ENCODE measurements around the gene CLIP1.

GRCh38 chr12:122227341-122227740 lies 195.1 kb downstream of the CLIP1 start:
- TF ChIP-seq CTCF (IDR thresholded peaks at IDR 0.05; ENCODE audit: insufficient read depth, low read depth, low read length): no peak
- TF ChIP-seq EZH2 (IDR thresholded peaks at IDR 0.05; ENCODE audit: insufficient read depth, low read length): no peak
